HG03060 (cell line): ENCODE results near the gene STAT1.
"Not testable (repeated sequence)": the region's sequence is repeated elsewhere in the genome, so short reads cannot be mapped to it uniquely, and the experiment has no call there.

Experiments used
- ATAC-seq: cut with Tn5 transposase; IDR thresholded peaks from one replicate; pipeline ENCODE4 v1.9.1; 2021; ENCODE audit warnings: low read depth, moderate number of reproducible peaks; ENCODE audit not compliant: unreplicated experiment

STAT1 gene

GRCh38 chr2:190965580-190966222 lies 48.3 kb downstream of the STAT1 start:
- ATAC-seq: no peak

- ATAC-seq: no peak
Measured at GRCh38 chr2:190964170-190964795, 49.7 kb downstream of the STAT1 start.

GRCh38 chr2:190963088-190963487 lies 50.9 kb downstream of the STAT1 start:
- ATAC-seq: no peak

GRCh38 chr2:190961918-190962487 lies 52.0 kb downstream of the STAT1 start:
- ATAC-seq: no peak

- not testable (repeated sequence) for ATAC-seq
Measured at GRCh38 chr2:190961117-190961516, 52.9 kb downstream of the STAT1 start.

- no peak for ATAC-seq
Measured at GRCh38 chr2:190959911-190960788, 53.8 kb downstream of the STAT1 start.

- no peak for ATAC-seq
Measured at GRCh38 chr2:190953257-190953656, 60.7 kb downstream of the STAT1 start.

- ATAC-seq: no peak
Measured at GRCh38 chr2:190950566-190950991, 63.4 kb downstream of the STAT1 start.

- no peak for ATAC-seq
Measured at GRCh38 chr2:190948671-190949070, 65.3 kb downstream of the STAT1 start.

- ATAC-seq: peak; percentile 38
Measured at GRCh38 chr2:190947711-190948251, 66.2 kb downstream of the STAT1 start.

GRCh38 chr2:190947141-190947540 lies 66.8 kb downstream of the STAT1 start:
- ATAC-seq: no peak

GRCh38 chr2:190943706-190944105 lies 70.3 kb downstream of the STAT1 start:
- no peak for ATAC-seq

- ATAC-seq: no peak
Measured at GRCh38 chr2:190942697-190943096, 71.3 kb downstream of the STAT1 start.

- ATAC-seq: no peak
Measured at GRCh38 chr2:190941571-190941970, 72.4 kb downstream of the STAT1 start.

GRCh38 chr2:190940454-190940853 lies 73.5 kb downstream of the STAT1 start:
- no peak for ATAC-seq

- no peak for ATAC-seq
Measured at GRCh38 chr2:190938771-190939335, 75.1 kb downstream of the STAT1 start.

GRCh38 chr2:190935054-190935453 lies 78.9 kb downstream of the STAT1 start:
- ATAC-seq: no peak

- no peak for ATAC-seq
Measured at GRCh38 chr2:190933361-190933760, 80.6 kb downstream of the STAT1 start.

GRCh38 chr2:190932514-190932913 lies 81.5 kb downstream of the STAT1 start:
- no peak for ATAC-seq

GRCh38 chr2:190930411-190930810 lies 83.6 kb downstream of the STAT1 start:
- ATAC-seq: no peak
